Upper lobe of right lung (tissue), 1 donor: Measurements from ENCODE around the gene GRID1. TPM values are rescaled to one million over a fixed set of nuclear protein-coding genes. Genes with fewer than 3 reads are reported as not detected.

Source experiments
- ATAC-seq: fragments of 200-7000 bp; cut with Tn5 transposase; one replicate; pipeline ENCODE4 v1.9.1; 2020; ENCODE audit warnings: mild to moderate bottlenecking, moderate library complexity
- DNase-seq: peaks from one replicate; pipeline ENCODE4 v3.0.0-alpha.2; 2020
- H3K27ac ChIP-seq: fragments of 200-600 bp; one replicate; pipeline ENCODE4 v1.8.0; 2022
- H3K27me3 ChIP-seq: fragments of 200-600 bp; one replicate; pipeline ENCODE4 v1.8.0; 2022; ENCODE audit warnings: mild to moderate bottlenecking
- H3K36me3 ChIP-seq: fragments of 200-600 bp; one replicate; pipeline ENCODE4 v1.8.0; 2022
- H3K4me1 ChIP-seq: fragments of 200-600 bp; one replicate; pipeline ENCODE4 v1.8.0; 2022
- H3K4me3 ChIP-seq: fragments of 200-600 bp; one replicate; pipeline ENCODE4 v1.8.0; 2022; ENCODE audit warnings: mild to moderate bottlenecking
- H3K9me3 ChIP-seq: fragments of 200-600 bp; one replicate; pipeline ENCODE4 v1.8.0; 2022
- CTCF ChIP-seq: fragments of 200-600 bp; IDR thresholded peaks from one replicate; pipeline ENCODE4 v1.8.0; 2022; ENCODE audit warnings: antibody characterized with exemption
- intact Hi-C: fragments of 100-400 bp; cut with DNase I; formaldehyde crosslinking; loops from one replicate; pipeline ENCODE4 v1.11.0; 2022
- total RNA-seq: library from RNA; stranded (reverse); fragmentation: NEBNext Ultra II Directional; extraction: Animal tissue kit (Norgen Biotek cat#: 25700); gene quantifications from one replicate; pipeline ENCODE4 v1.2.1, GENCODE V29; 2021
- donor health status: DM: no; HTN: yes; CAD: no; lungs with severe emphysema.

GRID1 gene
- total RNA-seq, 1 donor from 2014 or later: 3.0 TPM

- no peaks in the 10 kb centered on the region for H3K36me3 ChIP-seq
- TF ChIP-seq CTCF: no peak
- H3K4me1 ChIP-seq: no peaks in the 10 kb centered on the region
- intact Hi-C loops: no loop called here
- no peak for ATAC-seq
- H3K9me3 ChIP-seq: no peaks in the 10 kb centered on the region
- no peaks in the 10 kb centered on the region for H3K27me3 ChIP-seq
- DNase-seq: no peak
- no peak overlapping the region for H3K27ac ChIP-seq
- no peak overlapping the region for H3K4me3 ChIP-seq
Measured at GRCh38 chr10:86041116-86041515, 325.5 kb downstream of the GRID1 start.

GRCh38 chr10:86038371-86038770, 328.2 kb downstream of the GRID1 start:
- H3K4me1 ChIP-seq: no peaks in the 10 kb centered on the region
- intact Hi-C loops: no loop called here
- H3K4me3 ChIP-seq: no peak overlapping the region
- H3K27me3 ChIP-seq: no peaks in the 10 kb centered on the region
- ATAC-seq (no peak), DNase-seq (no peak)
- no peak overlapping the region for H3K27ac ChIP-seq
- H3K9me3 ChIP-seq: no peaks in the 10 kb centered on the region
- no peak for TF ChIP-seq CTCF
- H3K36me3 ChIP-seq: no peaks in the 10 kb centered on the region

GRCh38 chr10:86037096-86037495, 329.5 kb downstream of the GRID1 start:
- no peaks in the 10 kb centered on the region for H3K4me1 ChIP-seq
- TF ChIP-seq CTCF: no peak
- intact Hi-C loops: no loop called here
- no peak overlapping the region for H3K4me3 ChIP-seq
- H3K27me3 ChIP-seq: no peaks in the 10 kb centered on the region
- DNase-seq (no peak), ATAC-seq (no peak)
- no peaks in the 10 kb centered on the region for H3K9me3 ChIP-seq
- H3K27ac ChIP-seq: no peak overlapping the region
- H3K36me3 ChIP-seq: no peaks in the 10 kb centered on the region

GRCh38 chr10:86036544-86036831, 330.1 kb downstream of the GRID1 start:
- TF ChIP-seq CTCF: no peak
- DNase-seq: no peak
- Histone ChIP-seq H3K4me3 (no peak overlapping the region), H3K36me3 (no peaks in the 10 kb centered on the region), H3K27me3 (no peaks in the 10 kb centered on the region), H3K9me3 (no peaks in the 10 kb centered on the region), H3K27ac (no peak overlapping the region), H3K4me1 (no peaks in the 10 kb centered on the region)
- intact Hi-C loops: no loop called here
- ATAC-seq: no peak

GRCh38 chr10:86035791-86036543, 330.6 kb downstream of the GRID1 start:
- ATAC-seq: no peak
- H3K27ac ChIP-seq: no peak overlapping the region
- no peaks in the 10 kb centered on the region for H3K27me3 ChIP-seq
- H3K36me3 ChIP-seq: no peaks in the 10 kb centered on the region
- intact Hi-C loops: no loop called here
- TF ChIP-seq CTCF: no peak
- H3K4me1 ChIP-seq: no peaks in the 10 kb centered on the region
- H3K9me3 ChIP-seq: no peaks in the 10 kb centered on the region
- no peak overlapping the region for H3K4me3 ChIP-seq
- no peak for DNase-seq

GRCh38 chr10:86034710-86035109, 331.9 kb downstream of the GRID1 start:
- intact Hi-C loops: no loop called here
- ATAC-seq: no peak

More at GRCh38 chr10:86034710-86035109, 331.9 kb downstream of the GRID1 start:
- DNase-seq: no peak
- Histone ChIP-seq H3K4me1 (no peaks in the 10 kb centered on the region), H3K27ac (no peak overlapping the region), H3K36me3 (no peaks in the 10 kb centered on the region), H3K27me3 (no peaks in the 10 kb centered on the region), H3K9me3 (no peaks in the 10 kb centered on the region), H3K4me3 (no peak overlapping the region)
- TF ChIP-seq CTCF: no peak
